NCI-H1694 (cell line): ENCODE measurements around the gene MAML2.

Experiments used
- DNase-seq: peaks from one replicate; lab custom pipeline; 2025; lab: John Stamatoyannopoulos, UW

Gene MAML2

DNA sequence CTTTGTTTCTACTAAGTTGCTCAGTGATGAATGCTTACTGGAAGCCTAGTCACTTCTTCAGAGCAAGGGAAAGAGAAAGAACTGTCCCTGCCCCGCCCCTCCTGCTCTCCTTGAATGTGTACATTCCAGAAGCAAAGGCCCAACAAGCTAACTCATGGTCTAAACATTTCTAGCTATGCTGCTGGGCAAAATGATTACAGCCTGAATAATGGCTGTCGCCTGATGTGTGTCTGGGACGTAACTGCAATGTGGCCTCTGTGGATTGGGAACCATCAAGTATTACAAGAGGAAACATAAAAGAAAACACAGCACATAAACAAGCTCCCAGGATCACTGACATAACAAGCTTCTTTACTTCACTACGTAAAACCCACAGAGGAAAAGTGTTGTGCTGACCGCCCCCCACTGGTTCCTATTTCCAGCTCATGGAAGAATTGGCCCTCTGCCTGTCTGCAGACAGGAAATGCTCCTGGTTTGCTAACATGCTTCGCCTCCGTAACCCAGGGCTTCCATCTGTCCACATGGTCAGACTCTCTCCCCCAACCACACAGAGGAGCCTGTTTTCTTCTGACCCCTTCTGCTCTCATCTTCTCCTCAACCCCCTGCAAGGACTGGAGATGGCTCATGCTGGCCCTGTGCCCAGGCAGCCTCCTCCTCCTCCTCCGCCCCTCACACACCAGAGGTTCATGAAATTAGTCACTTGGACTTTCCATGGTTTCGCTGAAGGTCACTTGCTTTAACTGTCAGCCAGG lies 187.2 kb downstream of the MAML2 start:
- DNase-seq, result no peak

DNA sequence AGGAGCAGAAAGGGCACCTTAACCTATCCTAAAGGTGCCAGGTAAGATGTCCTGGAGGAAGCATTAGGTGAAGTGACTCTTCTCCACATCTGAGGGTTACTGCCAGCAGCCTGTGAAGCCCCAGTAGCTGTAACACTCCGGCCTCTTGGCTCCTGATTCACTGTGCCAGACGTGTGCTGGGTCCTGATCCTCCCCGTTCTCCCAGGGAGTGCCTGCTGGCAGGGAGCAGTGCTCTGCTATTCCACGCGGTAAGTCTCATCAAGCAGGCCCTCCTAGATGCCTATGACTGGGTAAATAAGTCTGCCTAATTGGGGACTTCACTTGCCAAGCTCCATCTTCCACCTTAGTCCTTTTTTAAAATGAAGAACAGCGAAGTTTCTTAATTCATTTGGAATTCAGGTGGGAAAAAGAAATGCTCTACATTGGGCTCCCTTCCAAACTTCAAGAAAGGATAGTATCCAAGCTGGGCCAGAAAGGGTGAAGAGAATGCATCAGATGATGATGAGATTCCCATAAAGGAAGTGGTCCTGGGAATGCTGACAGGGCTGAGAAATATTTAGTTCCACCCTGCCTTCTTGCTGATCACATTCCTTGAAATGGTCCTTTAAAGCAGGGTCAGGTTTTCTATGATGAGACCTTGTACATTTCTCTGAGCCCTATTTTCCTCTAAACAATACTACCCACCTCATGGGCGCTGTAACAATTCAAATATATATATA lies 188.0 kb downstream of the MAML2 start:
- DNase-seq, result no peak

DNA sequence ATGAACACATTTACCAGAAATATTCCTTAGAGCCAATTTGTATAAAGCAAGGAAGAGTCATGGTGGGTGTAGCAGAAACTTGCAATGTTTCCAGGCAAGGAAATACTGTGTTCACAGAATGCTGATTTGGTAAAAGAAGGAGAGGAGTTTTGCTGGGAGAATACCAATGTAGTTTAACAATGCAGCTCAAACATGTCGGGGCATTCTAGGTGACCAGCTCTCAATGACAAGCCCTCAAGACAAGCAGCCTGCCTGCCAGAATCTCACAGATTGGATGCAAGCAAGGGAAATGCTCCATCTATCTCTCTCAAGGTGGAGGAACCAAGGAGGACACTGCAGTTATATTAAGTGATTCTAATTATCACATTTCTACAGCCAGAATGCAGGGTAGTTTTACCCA lies 190.4 kb downstream of the MAML2 start:
- DNase-seq, result no peak

DNA sequence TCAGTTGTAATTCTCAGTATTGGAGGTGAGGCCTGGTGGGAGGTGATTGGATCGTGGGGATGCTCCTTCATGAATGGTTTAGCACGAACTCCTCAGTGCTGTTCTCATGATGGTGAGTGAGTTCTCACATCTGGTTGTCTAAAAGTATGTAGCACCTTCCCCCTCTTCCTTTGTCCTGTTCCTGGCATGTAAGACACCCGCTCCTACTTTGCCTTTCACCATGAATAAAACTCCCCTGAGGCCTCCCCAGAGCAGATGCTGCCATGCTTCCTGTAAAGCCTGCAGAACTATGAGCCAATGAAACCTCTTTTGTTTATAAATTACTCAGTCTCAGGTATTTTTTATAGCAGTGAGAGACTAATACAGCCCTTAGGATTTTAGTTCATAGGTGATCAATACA lies 191.5 kb downstream of the MAML2 start:
- no peak for DNase-seq

DNA sequence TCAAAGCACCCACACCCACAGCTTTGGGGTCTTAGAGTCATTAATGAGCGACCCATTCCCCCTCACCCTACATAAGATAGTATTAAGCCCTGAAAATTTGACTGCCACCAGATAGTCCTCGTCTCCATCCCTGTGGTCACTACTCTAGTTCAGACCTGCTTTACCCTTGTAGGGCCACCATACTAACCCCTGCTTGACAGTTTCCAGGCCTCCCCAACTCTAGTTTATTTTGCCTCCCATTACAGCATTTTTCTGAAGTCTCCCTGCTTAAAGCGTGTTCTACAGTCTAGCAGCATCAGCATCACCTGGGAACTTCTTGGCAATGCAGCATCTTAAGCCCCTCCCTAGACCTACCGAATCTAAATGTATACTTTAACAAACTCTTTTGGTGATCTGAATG lies 192.4 kb downstream of the MAML2 start:
- DNase-seq, result no peak

DNA sequence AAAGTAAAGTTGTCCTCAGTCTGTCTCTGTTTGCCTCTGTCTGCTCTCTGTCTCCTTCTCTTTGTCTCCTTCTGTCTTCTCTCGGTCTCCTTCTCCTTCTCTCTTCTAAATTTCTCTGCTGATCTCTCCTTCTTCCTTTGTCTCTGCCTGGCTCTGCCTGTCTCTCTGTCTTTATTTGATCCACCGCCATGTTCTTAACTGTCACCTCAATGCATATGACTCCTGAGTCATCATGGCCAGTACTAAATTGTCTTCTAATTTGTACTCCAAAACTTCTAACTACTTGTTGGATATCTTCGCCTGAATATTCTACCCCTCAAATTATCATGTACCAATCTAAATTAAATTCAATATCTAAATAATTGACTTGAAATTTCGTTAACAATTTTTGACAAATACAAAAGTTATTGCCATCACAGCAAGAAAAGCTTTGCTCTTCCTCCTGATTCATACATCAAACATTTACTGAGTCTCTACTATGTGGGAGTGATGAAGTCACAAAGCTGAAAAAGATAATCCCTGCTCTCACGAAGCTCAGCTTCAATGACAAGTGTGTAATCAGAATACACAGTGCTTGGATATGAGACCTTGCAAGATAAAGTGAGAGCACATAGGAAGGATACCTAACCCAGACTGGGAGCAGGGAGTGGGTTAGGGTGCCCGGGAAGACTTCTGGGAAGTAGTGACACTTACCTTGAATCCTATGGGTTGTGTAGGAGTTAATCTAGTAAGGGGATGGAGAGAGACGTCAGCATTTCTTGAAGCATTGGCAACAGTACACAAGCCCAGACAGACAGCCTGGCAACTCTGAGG lies 193.0 kb downstream of the MAML2 start:
- DNase-seq, result no peak

DNA sequence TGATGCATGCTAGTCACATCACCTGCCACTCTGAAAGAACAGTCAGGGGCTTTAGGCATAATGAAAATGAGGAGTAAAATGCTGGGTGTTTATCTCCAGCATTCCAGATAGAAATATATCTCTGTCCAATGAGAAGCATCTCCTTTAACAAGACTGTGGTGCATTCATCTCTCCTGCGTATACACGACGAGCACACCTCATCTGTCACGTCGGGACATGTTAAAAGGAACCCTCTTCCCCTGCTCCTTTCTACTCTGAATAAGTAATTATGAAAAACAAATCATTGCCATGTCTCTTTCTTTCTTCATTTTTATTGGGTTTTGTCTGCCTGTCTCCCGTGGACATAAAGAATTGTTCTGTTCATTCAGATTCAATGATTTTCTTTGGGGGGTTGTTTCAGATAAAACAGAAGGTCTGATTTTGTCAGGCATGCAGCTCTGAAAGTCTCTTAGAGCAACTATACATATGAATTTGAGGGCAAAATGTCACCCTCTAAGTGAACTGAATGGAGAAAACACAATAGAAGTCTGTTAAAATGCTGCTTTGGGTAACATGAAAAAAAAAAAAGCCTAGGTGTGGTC lies 195.0 kb downstream of the MAML2 start:
- DNase-seq, result no peak

DNA sequence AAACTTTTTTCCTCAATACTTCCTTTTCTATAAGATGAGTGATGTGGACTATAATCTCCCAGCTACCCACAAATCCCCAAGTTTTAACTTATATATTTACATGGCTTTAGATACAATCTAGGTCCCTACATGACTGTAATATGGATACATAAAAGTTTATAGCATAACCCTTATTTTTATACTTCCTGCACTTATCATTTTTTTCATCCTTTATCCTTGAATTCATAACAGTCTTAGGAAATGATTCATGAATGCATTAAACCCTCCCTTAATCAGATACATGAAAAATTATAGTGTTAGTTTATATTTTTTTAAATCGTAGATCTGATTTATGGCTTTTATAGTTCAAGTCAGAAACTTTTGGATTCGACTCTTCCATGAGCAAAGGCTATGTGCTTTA lies 195.8 kb downstream of the MAML2 start:
- DNase-seq, result no peak

DNA sequence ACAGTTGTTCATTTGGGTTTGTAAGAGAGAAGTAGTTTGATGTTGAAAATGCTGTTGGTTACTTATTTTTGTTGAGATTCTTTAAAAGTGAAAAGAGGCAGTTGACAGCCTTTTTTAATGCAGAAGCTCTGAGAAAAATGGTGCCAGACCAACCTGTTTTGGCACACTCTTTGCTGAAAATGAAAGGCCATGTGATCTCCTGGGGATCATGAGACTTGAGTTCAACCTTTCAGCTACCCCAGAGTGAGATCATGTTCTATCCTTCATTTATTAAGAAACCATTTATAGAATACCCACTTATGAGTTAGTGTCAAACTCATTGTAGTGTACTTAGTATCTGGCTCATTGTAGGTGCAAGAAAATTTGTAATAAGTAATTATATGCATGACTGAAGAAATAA lies 196.2 kb downstream of the MAML2 start:
- no peak for DNase-seq

DNA sequence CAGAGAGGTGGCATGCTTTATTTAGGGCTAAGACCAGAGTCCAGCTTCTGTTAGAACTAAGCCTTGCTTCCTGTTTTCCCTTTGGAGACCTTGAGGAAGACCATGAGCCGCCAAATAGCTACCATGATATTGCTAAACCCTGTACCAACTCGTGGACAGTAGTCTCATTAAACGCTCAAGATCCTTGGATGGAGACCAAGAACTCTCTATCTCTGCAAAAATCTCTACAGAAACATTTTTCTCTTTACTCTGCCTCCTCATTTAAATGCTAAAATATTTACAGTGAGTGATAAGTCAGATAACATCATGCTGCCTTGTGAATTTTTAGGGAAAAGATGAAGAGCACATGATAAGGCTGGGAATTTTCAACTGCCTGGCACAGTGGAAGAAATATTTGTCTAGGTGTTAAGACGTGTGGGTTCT lies 197.8 kb downstream of the MAML2 start:
- no peak for DNase-seq

DNA sequence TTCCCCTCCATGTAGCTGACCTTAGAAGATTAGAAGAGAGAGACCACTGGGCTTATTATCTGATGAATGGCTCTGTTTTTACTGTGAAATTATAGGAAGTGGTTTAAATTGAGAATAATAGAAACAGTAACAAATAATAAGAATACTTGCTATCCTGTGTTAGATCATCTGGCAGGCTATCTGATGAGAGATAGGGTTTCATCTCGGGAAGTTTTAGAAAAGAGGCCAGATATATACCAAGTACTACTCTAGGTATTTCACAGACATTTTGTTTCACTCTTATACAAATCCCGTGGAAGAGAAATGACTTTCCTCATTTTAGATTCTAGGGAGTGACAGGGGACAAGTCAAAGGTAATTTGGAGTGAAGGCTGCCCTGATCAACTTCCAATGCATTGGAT lies 198.4 kb downstream of the MAML2 start:
- DNase-seq, result no peak

DNA sequence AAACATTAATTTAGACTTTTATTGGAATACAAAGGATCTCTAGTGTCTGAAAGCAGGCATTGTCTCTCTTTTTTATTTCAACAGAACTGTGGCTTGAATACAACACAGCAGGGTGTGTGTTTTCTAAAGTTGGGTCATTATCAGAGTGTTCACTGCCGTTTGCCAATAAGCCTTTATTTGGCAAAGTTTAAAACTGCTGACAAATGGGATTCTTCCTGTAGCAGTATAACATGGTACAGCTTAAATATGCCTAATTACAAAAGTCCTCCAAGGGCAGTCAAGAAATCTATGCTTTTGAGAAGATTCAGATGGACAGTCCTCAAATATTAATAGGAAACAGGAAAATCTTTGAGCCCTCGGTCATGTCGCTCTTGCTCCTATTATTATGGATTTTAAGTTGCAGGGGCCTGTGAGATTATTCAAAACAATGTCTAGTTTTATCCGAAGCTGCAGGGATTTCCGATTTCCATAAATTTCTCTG lies 199.9 kb downstream of the MAML2 start:
- DNase-seq, result no peak

DNA sequence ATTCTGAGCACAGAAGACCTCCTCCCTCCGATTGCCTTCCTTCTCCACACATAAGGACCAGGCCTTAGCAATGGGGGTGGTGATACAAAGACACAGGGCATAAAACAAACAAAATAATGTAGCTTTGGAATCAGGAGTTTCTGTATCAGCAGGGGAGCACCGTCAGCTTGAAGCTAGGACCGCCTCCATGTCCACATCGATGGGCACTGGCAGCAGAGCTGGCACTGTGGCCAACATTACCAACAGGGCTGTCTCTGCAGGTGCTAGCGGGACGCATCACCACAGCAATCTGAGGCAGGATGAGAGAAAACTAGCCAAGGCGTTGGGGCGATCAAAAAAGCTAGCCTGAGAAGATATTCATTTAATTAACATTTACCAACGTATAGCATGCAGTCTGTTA lies 201.4 kb downstream of the MAML2 start:
- DNase-seq, result no peak

DNA sequence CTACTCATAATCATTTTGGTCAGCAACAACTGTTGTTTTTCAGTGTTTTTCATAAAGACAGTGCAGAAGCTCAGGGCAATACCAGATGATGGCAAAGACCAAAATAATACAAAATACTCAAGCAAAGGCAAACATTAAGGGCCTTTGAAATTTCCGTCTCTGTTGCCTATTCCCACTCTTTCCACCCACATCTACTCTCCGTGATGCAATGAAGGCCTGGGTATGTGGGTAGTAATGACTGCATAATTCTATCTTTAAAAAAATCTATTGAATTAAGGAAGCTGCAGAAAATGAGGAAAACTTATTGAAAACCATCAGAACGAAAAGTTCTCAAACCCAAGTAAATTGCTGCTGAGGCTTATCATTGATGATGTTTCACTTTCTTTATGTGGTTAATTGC lies 203.3 kb downstream of the MAML2 start:
- no peak for DNase-seq

DNA sequence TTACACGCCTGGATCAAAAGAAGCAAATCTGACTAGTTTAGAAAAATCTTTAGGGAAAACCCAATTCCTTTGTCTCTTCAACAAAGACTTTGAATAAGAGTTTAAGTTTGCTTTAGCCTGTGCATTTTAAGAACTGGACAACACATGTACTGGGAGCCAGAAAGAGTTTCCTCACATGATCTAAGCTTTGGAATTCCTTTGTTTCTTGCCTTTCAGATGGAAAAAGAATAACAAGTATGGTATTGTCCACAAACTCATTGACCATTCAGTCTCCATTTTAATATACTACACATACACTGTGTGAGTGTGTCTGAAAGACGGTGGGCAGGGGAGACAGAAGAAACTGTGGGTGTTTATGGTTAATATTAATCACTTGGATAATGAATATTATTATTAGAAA lies 205.6 kb downstream of the MAML2 start:
- no peak for DNase-seq

DNA sequence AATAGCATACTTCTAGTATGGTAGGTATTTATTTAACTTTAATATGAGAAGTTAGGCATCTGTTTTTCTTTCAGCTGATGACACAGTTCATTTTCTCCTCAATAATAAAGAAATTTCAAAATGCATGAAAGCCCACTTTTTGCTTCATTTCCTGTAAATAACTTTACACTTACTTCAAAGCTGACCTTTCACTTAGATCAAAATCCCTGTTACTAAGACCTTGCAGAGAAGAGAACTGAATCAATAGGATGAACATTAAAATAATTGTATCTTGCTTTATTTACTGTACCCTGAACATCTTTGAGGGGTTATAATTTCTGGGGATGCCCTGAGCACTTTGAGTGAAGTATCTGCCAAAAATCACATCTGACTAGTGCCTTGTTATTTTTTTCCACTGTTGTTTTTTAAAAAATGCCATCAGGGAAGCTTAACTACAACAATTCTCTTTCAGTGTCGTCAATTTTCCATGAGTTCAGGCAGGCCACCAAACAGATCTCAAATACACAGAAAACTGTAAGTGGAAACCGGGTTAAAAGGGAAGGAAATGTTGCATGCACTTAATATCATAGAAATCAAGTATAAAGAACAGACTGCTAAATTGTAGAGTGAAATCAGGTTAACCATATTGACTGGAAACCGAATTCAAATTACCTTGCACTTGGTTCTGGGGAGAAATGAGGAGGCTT lies 206.2 kb downstream of the MAML2 start:
- DNase-seq, result no peak

DNA sequence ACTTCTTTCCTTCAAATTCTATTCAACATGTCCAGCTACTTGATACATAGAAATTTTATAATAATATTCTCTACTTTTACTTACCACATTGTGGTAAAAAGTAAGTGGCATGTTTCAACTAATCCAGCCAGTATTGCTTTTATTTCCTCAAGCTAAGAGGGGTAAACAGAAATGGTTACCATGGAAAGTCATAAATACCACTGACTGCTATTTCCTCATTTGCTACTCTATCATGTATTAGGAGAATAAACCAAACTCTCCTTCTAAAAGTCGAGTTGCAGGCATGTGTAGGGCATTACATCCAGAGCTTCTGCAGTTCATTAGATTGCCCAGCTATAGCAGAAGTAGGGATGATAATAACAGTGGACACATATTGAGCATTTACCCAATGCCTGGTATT lies 208.4 kb downstream of the MAML2 start:
- DNase-seq, result no peak

DNA sequence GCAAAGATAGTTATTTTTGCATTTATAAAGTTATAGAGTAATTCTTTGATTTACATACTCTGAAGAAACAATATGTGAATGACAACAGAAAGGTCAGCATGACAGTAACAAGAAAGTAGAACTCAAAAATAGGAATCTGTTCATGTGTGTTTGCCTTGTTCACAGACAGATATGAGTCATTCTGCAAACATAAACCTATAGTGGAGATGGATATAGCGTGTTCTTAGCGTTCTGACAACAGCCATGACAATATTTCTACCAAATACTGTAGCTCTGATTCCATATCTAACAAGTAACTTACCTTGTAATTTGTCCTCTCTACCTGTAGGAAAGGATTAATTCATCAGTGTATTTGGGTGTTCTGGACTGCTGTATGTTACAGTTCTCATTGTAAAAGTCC lies 210.6 kb downstream of the MAML2 start:
- no peak for DNase-seq

DNA sequence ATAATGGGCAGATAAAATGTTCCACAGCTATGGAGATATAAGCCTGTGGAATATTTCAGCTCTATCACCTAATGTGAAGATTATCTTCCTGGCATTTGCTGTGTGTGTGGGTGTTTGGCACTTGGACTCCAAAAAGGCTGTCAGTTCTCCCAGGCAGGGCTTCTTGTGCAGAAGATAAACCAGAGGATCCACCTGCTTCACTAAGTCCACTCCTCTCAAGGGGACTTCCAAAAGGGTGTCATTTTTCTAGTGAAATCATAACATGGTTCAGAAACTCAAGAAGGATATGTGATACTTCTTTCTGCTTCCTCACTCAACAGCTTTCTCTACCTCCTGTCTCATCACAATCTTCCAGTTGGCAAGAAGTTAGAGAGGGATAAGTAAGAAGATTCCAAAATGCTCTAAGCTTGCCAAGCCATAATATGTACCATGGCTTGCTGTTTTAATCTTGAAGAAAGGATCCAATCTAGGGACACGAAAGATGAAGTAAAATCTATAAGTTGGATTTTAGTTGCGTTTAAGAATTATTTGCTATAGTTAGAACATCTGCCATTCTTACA lies 212.9 kb downstream of the MAML2 start:
- DNase-seq, result no peak

DNA sequence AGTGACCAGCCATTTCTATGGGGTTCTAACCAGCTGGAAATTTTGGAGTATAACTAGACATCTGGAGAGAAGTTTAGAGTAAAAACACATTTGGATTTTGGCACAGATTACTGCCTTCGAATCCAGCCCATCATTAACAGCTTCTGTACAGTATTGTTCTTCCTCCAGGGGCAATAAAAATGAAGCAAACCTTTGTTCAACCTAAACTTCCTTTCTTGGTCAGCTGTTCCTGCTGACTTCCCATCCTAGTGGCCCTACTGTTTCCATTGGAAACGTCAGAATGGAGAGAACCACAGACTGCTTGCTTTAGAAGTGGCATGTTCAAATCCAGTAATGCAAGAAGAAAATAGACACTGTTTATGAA lies 215.4 kb downstream of the MAML2 start:
- no peak for DNase-seq

DNA sequence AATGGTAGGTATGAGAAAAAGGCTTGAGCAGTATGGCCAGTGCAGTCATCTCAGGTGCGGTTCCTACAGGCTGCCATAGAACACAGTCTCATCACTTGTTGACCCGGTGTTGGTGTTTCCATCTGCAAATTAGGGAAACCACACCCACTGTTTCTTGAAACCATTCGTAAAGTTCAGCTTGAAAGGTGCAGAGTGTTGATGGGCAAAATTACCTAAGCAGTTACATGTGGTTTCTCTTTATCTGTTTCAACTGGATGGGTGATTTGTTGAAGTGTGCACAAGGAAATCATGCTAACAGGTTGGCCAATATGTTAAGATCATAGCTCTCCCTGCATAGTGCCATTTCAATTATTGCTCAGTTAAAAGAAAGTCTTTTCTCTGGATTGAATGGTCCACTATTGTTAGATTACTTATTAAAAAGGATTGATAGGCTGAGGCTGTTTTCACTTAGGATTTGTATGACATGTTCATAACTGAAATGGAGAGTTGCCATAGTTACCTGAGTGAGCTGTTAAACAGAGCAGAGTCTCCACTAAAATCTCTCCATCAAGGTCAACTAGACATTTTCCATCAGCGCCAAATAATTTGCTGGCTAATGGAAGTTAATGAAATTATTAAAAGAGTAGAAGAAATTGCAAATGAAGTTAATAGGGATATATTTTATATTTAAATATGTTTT lies 215.9 kb downstream of the MAML2 start:
- no peak for DNase-seq
